Femur (tissue), 1 donor: ENCODE results near the gene OMD.
A peak's percentile ranks its signal among the peaks of the same experiment; 100 is the strongest.
"Not testable (repeated sequence)": the region's sequence is repeated elsewhere in the genome, so short reads cannot be mapped to it uniquely, and the experiment has no call there.

Source experiments
- DNase-seq: peaks from one replicate; pipeline ENCODE4 v3.0.0-alpha.2; 2017

OMD gene

DNA sequence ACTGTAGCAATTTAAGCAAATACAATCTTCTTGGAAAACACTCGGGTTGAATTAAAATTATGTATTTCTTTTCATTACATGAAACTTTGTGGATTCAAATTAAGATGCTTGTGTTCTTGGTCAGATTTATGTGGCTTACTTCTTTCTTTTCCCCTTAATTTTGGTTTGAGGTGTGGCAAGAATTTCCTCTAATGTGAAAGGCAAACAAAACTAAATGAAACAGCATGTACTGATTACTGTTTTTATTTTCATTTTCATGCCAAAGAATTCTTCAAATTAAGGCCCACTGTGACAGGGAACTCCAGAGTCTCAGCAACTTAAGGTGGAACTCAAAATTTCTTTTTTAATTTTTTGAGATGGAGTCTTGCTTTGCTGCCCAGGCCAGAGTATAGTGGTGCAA, at the start of gene OMD:
TSS of gene OMD (minus strand) at position 132 of the 400 bp plus-strand sequence. CDS start 6,913 bp downstream, outside the sequence.
- no peak for DNase-seq

GRCh38 chr9:92468206-92468605, 43.9 kb upstream of the OMD start:
- no peak for DNase-seq

DNA sequence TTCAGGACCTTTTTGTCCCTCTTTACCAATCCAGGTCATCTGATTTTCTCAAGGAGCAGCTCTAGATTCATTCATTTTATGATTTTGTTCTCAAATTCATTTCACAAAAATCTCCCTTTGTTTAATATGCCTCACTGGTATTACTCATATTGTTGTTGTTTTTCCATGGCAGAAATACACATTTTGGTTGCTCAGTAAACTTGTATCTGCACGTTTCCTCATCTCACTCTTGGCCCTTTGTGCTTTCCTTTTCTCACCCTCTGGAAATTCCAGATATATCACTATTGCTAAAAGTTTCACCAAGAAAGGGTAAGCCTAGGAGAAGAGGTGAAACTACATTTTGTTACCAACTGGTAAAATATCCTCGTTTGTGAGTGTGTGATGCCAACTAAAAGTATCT, 43.2 kb upstream of the OMD start:
- DNase-seq = no peak

DNA sequence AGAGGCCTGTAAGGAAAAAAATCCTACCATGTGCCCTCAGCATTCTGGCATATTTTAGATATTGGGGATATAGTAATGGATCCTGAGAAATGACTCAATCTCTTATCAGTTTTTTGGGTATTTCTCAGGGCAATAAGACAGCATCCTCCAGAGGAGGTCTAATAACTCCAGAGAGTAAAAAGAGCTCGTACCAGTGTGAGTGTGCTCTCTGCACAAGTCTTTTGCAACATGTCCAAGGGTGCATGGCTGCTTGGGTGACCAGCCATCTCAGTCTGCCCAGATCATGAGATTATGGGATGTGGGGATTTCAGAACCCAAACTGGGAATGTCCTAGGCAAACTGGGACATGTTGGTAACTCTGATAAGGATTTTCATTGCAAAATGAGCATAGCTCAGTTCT, 42.8 kb upstream of the OMD start:
- no peak for DNase-seq

DNA sequence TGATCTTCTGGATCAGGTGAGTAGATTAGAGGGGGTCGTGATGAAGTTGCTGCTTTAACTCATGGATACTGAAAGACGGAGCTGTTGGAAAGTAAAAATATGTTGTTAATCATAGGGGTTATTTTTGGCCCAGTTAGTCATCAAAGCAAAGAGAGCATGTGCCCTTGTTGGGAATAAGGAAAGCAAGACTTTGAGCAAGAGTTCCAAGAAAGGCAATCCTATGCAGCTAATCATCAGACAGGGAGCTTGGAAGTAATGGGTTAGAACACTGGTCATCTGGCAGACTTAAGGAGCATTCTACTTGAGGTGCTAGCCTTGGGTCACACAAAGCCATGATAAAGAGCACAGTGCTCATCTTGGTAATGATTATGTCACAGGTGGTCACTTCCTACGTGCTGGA, 39.7 kb upstream of the OMD start:
- no peak for DNase-seq

- no peak for DNase-seq
Observed at GRCh38 chr9:92463387-92463786, 39.1 kb upstream of the OMD start.

- no peak for DNase-seq
Observed at GRCh38 chr9:92457576-92457975, 33.3 kb upstream of the OMD start.

GRCh38 chr9:92455217-92455616, 30.9 kb upstream of the OMD start:
- no peak for DNase-seq

- DNase-seq = no peak
Observed at GRCh38 chr9:92446536-92446935, 22.3 kb upstream of the OMD start.

- no peak for DNase-seq
Observed at GRCh38 chr9:92444841-92445240, 20.6 kb upstream of the OMD start.

GRCh38 chr9:92440751-92441046, 16.4 kb upstream of the OMD start:
- DNase-seq = no peak

- DNase-seq = no peak
Observed at GRCh38 chr9:92439921-92440750, 15.9 kb upstream of the OMD start.

DNA sequence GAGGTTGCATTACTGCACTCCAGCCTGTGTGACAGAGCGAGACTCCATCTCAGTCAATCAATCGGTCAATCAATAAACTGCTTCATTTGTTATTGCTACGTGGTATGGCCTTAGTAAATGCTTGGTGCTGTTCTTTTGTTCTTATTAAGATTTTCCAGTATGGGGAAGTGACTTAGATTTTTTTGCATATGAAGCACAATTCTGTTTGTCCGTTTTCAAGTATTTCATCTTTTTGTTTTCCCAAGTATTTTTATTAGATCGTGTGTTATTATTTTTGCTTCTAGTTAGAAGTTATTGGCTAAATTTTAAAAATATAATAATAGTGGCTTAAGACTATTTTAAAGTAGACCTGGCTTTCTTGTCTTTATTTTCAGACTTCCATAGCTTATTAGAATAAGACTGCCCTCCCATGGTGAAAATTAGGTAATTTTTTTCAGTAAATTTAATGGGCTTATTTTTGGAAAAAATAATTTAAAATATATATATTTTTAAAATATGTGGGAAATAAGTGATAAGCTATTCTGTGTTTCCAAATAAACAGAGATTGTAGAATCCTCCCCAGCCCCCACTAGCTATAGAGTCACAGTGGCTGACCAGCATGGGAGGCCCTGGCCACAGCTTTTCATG, 14.7 kb upstream of the OMD start:
- no peak for DNase-seq

GRCh38 chr9:92435263-92435662, 11.0 kb upstream of the OMD start:
- DNase-seq = no peak

- no peak for DNase-seq
Observed at GRCh38 chr9:92432972-92433548, 8.8 kb upstream of the OMD start.

- DNase-seq = no peak
Observed at GRCh38 chr9:92432350-92432749, 8.1 kb upstream of the OMD start.

DNA sequence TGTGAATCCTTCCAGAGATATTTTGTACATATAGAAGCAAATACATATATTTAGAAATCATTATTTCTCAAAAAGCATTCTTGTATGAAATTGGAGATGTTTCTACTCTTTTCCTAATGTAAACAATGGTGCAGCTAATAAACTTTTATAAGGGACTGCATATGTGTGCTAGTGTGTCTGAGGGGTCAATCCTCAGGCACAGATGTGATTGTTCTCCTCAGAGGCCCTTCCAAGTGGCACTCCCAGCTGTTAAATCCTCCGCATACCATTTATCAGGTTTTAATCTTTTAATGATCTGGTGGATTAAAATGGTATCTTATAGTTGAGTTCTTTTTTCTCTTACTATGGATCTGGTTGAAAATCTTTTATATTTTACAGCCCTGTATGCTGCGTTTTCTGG, 5.6 kb upstream of the OMD start:
- DNase-seq = no peak

DNA sequence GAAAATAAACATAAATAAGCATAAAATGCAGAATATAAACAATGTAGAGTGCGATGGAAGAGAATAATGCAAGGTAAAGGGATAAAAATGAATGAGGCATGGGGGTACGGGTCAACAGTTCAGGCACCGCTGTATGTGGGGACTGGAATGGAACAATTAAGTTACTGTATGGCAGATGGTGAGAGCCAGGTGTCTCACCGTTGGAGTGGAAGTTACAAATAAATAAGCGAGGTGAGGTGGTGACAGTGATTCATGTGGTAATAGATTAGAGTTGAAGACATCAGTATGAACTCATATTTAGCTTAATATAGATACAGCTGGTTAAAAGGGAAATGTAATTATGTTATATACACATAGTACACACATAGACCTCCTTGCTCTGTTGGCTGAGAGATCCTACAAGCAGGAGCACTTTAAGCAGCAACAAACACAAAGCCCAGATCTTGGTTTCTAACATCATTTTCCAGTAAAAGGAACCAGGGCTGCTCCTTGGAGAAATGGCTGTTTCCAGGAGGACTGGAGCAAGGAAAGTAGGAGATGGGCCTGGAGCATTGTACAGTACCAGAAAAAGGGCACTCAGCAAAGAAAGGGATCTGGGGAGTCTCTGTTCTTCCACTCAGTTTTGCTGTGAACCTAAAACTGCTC, 2.4 kb upstream of the OMD start:
- peak; percentile 30 for DNase-seq

DNA sequence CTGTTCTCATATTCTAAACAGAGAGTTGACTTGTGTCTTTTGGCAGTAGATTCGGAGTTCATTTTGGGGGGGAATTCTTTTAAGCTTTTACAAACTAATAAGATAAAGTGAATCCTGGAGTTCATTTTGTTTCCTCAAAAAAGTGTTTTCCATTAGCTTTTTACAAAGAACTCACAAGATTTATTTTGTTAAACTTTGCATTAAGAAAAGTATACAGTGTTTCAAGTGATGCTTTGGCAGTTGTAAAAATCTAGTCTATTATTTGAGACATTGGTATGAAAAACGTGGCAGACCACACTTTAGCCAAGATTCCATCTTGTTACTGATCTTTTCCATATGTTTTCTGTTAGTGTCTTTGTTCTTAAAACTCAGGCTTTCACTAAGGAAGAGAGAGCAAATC, 1.2 kb upstream of the OMD start:
- peak; percentile 59 for DNase-seq

DNA sequence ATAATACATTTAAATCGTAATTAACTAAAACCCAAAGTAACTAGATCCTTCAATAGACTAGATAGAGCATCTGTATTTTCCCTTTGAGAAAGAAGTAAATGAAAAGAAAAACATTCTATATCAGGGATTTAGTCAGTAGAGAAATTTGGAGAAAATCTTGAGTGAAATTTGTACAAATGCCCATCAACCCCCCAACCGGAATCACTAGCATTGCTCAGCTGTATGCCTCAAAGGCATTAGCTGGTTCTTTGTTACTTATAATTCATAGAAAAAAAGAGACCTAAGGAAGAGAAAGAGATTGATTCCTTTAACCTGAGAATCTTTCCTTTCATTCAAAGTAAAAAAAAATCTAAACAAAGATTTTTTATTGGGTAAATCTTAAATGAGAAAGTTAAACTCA, 659 bp downstream of the OMD start:
- DNase-seq = no peak

DNA sequence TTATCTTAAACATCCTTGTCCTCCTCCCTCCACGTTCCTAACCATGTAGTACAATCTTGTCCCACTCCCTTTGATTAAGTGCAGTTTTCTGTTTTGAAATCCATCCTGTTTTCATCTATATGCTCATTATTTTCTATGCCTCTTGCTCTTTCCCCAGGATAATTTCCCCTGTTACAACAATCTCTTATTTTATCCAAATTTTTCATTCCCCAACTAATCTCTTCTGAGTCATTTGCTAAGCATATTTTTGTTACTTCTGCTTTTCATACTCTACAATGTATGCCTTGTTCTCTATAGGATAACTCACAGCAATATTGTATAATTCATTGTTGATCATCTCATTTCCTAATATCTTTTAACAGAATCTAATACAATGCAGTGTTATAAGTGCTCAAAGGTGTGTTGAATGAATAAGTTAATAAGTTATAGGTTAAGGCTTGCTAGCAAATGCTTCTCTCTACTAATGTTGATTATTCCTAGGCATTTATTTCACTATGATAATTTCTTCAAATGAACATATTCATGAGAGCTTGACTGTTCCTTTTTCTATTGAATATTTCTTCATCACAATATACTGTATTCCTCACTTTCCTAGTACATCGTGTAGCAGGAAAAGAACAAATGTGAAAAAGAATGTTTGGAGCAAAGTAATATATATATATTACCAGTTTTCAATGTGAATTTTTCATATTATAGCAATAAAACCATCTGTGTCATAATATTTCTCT, 1.5 kb downstream of the OMD start:
- DNase-seq = no peak

DNA sequence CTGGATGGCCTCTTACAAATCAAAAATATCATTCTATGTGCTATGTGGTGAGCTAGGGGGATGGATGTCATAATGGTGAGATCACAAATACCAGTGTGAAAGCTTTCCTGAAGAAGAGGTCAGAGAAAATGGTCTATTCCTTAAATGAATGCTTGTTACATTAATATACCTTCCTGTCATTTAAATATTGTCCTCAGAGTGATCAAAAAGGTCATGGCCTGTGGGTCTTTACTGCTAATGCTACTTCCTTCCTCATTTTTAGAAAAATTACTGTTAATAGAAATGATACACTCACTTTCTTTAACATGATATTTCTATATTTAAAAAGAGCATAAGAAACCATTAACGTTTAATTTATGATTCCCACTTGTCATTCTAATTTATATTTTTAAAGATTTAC, 9.7 kb downstream of the OMD start:
- DNase-seq = no peak

DNA sequence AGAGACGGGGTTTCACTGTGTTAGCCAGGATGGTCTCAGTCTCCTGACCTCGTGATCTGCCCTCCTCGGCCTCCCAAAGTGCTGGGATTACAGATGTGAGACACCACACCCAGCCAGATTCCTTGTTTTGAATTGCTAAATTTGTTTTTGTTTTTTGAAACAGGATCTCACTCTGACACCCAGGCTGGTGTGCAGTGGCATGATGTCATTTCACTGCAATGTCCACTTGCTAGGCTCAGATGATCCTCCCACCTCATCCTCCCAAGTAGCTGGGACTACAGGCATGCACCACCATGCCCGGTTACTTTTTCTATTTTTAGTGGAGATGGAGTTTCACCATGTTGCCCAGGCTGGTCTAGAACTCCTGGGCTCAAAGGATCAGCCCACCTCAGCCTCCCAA, 13.1 kb downstream of the OMD start:
- not testable (repeated sequence) for DNase-seq
